Endothelial cell of umbilical vein (primary cell): ENCODE results near the gene EXOC3. TPM values are rescaled to one million over a fixed set of nuclear protein-coding genes. Genes with fewer than 3 reads are reported as not detected.

Source experiments
- BruUV-seq: library from RNA; stranded (reverse); fragments of 400-500 nt; replicated peaks from 2 replicates; lab custom pipeline; 2021; lab: Mats Ljungman, UMichigan
- CTCF ChIA-PET: fragments of 300-600, 350-600 bp; sonication (Branson Sonifier 250); formaldehyde crosslinking; loops from one replicate; lab custom pipeline; 2021; ENCODE audit warnings: antibody characterized with exemption, inconsistent platforms; lab: Charles Lee
- POLR2A ChIA-PET: fragments of 300-600, 350-600 bp; sonication (Branson Sonifier 250); formaldehyde crosslinking; loops from one replicate; lab custom pipeline; 2021; ENCODE audit warnings: antibody characterized with exemption, inconsistent platforms; lab: Charles Lee
- DNase-seq: peaks from one replicate; pipeline ENCODE4 v3.0.0-alpha.2; 2011; ENCODE audit warnings: low read depth, low spot score
- FAIRE-seq: peaks from 2 replicates; lab custom pipeline; 2011; peaks lifted over from hg19 to GRCh38; lab: Jason Lieb, UNC
- H2AFZ ChIP-seq: 2 replicates; pipeline ENCODE4 v1.6.0; 2012; ENCODE audit warnings: low read depth, low read length, control low read depth, inconsistent platforms
- H3K27ac ChIP-seq: 2 replicates; pipeline ENCODE4 v1.5.1; 2011; ENCODE audit warnings: low read depth, mild to moderate bottlenecking, control low read depth, low read length, moderate library complexity; ENCODE audit not compliant: insufficient read depth
- H3K27me3 ChIP-seq, 2 experiments: 2 replicates each; pipeline versions ENCODE4 v1.6.0 to v1.6.1; 2011; ENCODE audit warnings: low read length in 2 of 2, mixed read lengths in 1 of 2; ENCODE audit not compliant: control insufficient read depth in 2 of 2, insufficient read depth in 2 of 2
- H3K36me3 ChIP-seq, 2 experiments: 2 replicates in 1 of 2; 3 replicates in 1 of 2; pipeline ENCODE4 v1.5.1; 2011; ENCODE audit warnings: low read length in 2 of 2, mild to moderate bottlenecking in 1 of 2, moderate library complexity in 1 of 2; ENCODE audit not compliant: control insufficient read depth in 2 of 2, insufficient read depth in 2 of 2; ENCODE audit errors: extremely low read depth in 1 of 2
- H3K4me1 ChIP-seq: 3 replicates; pipeline ENCODE4 v1.5.1; 2011; ENCODE audit warnings: mild to moderate bottlenecking, low read length; ENCODE audit not compliant: control insufficient read depth, insufficient read depth; ENCODE audit errors: extremely low read depth
- H3K4me2 ChIP-seq: 2 replicates; pipeline ENCODE4 v1.6.1; 2011; ENCODE audit warnings: low read length, control low read depth, mixed read lengths; ENCODE audit not compliant: insufficient read depth
- H3K4me3 ChIP-seq, 3 experiments: fragments of 200-600 bp in 1 of 3; sonication (generic), shearing (Covaris generic) in 1 of 3; replicated peaks in 1 of 3; 2 replicates each; pipeline ENCODE4 v1.5.1; 2011 to 2016; ENCODE audit warnings: control low read depth in 3 of 3, low read length in 3 of 3, mild to moderate bottlenecking in 2 of 3, inconsistent platforms in 1 of 3, low read depth in 1 of 3, moderate library complexity in 1 of 3; ENCODE audit not compliant: insufficient read depth in 1 of 3
- H3K79me2 ChIP-seq: 2 replicates; pipeline ENCODE4 v1.6.0; 2012; ENCODE audit warnings: low read length, inconsistent platforms; ENCODE audit not compliant: control insufficient read depth, insufficient read depth
- H3K9ac ChIP-seq: replicated peaks from 2 replicates; pipeline ENCODE3; 2011; ENCODE audit warnings: low read length, control low read depth; ENCODE audit not compliant: insufficient read depth; ENCODE audit errors: extremely low read depth
- H3K9me1 ChIP-seq: replicated peaks from 3 replicates; pipeline ENCODE4 v1.6.0; 2011; ENCODE audit warnings: mild to moderate bottlenecking, low read length; ENCODE audit not compliant: control insufficient read depth, insufficient read depth; ENCODE audit errors: extremely low read depth
- H3K9me3 ChIP-seq: replicated peaks from 2 replicates; pipeline ENCODE4 v1.5.1; 2012; ENCODE audit warnings: low read length, inconsistent platforms; ENCODE audit not compliant: control insufficient read depth, insufficient read depth
- H4K20me1 ChIP-seq: replicated peaks from 2 replicates; pipeline ENCODE3; 2011; ENCODE audit warnings: mild to moderate bottlenecking, low read length; ENCODE audit not compliant: control insufficient read depth, insufficient read depth; ENCODE audit errors: extremely low read depth
- EZH2 ChIP-seq: IDR thresholded peaks from 2 replicates; pipeline ENCODE4 v1.6.1; 2012; ENCODE audit warnings: borderline replicate concordance, low read depth, mild to moderate bottlenecking, moderate library complexity, low read length, inconsistent platforms; ENCODE audit not compliant: severe bottlenecking
- FOS ChIP-seq: IDR thresholded peaks from 2 replicates; pipeline ENCODE4 v1.6.1; 2011; ENCODE audit warnings: mild to moderate bottlenecking, low read length, moderate library complexity, borderline replicate concordance; ENCODE audit not compliant: insufficient read depth
- GATA2 ChIP-seq: IDR thresholded peaks from 2 replicates; pipeline ENCODE4 v1.7.0; 2011; ENCODE audit warnings: low read depth, mild to moderate bottlenecking, moderate library complexity, mixed read lengths, low read length; ENCODE audit not compliant: insufficient read length, insufficient read depth
- JUN ChIP-seq: IDR thresholded peaks from 2 replicates; pipeline ENCODE4 v1.6.1; 2011; ENCODE audit warnings: borderline replicate concordance, low read depth; ENCODE audit not compliant: insufficient read length, insufficient read depth
- MYC ChIP-seq: IDR thresholded peaks from one replicate; pipeline ENCODE4 v1.6.1; 2011; ENCODE audit warnings: mild to moderate bottlenecking, low read depth, low read length
- POLR2A ChIP-seq: IDR thresholded peaks from 2 replicates; pipeline ENCODE4 v1.6.1; 2012; ENCODE audit warnings: low read depth, mild to moderate bottlenecking, control low read depth, low read length
- POLR2AphosphoS5 ChIP-seq: IDR thresholded peaks from 2 replicates; pipeline ENCODE4 v1.6.1; 2012; ENCODE audit warnings: low read depth, mild to moderate bottlenecking, control low read depth, low read length, moderate library complexity; ENCODE audit not compliant: insufficient read depth
- dilution Hi-C: fragments of 300-500 bp; cut with MboI; formaldehyde crosslinking; loops from one replicate; pipeline ENCODE4 v1.15.0; 2019; ENCODE audit warnings: low sequenced_read_pairs; ENCODE audit not compliant: extremely low pct_ligation_motif_present
- intact Hi-C: fragments of 100-400 bp; cut with micrococcal nuclease; formaldehyde crosslinking; loops from one replicate; pipeline ENCODE4 v1.10.0; 2022
- polyA plus RNA-seq, 4 experiments: library from polyadenylated mRNA; depleted of rRNA in 3 of 4; stranded (reverse) in 3 of 4; unstranded in 1 of 4; fragments of >200 nt; gene quantifications; 2 replicates each; pipeline versions ENCODE4 v1.2.1 to v1.2.3, GENCODE V29; 2011 to 2012; ENCODE audit warnings: missing spikeins in 1 of 4
- total RNA-seq: library from RNA; stranded (reverse); gene quantifications from 2 replicates; pipeline ENCODE4 v1.2.3, GENCODE V29; 2021
- TF ChIP-seq, protein P1 (sequence below), 2 donors: IDR thresholded peaks; 1 replicate in 1 of 2; 2 replicates in 1 of 2; pipeline ENCODE4 v1.5.1; 2011; ENCODE audit warnings: low read length in 2 of 2, mild to moderate bottlenecking in 2 of 2, moderate library complexity in 2 of 2, control low read depth in 1 of 2, inconsistent platforms in 1 of 2, low read depth in 1 of 2; ENCODE audit not compliant: insufficient read depth in 1 of 2; ENCODE audit errors: extremely low read depth in 1 of 2
- TF ChIP-seq, protein P2 (sequence below): IDR thresholded peaks from 2 replicates; pipeline ENCODE4 v1.6.1; 2011; ENCODE audit not compliant: insufficient read depth, insufficient read length

The EXOC3 gene
- total and polyA plus RNA-seq, 2 donors (not counting 3 experiments of a cell fraction or from before 2014, with no cell fraction given) = 26.4 to 52.9 TPM

- H3K36me3 ChIP-seq = no peaks in the 10 kb centered on the region
- no peak overlapping the region for H3K9ac ChIP-seq
- H3K79me2 ChIP-seq = no peaks in the 10 kb centered on the region
- intact Hi-C loops = no loop called here
- no peak overlapping the region for H3K4me3 ChIP-seq
- no peaks in the 10 kb centered on the region for H3K9me1 ChIP-seq
- FAIRE-seq (no peak), DNase-seq (no peak)
- no peak overlapping the region for H3K27ac ChIP-seq
- H3K9me3 ChIP-seq = no peaks in the 10 kb centered on the region
- H4K20me1 ChIP-seq = no peaks in the 10 kb centered on the region
- ChIA-PET CTCF (no interaction called here), POLR2A (no interaction called here)
- no TSS peak for BruUV-seq
- no peak overlapping the region for H3K4me2 ChIP-seq
- H3K4me1 ChIP-seq = no peaks in the 10 kb centered on the region
- dilution Hi-C loops = no loop called here
- H3K27me3 ChIP-seq = no peaks in the 10 kb centered on the region
- TF ChIP-seq JUN (no peak), FOS (no peak), EZH2 (no peak), POLR2A (no peak), POLR2AphosphoS5 (no peak), GATA2 (no peak), MYC (no peak)
- TF ChIP-seq, protein P1, sequence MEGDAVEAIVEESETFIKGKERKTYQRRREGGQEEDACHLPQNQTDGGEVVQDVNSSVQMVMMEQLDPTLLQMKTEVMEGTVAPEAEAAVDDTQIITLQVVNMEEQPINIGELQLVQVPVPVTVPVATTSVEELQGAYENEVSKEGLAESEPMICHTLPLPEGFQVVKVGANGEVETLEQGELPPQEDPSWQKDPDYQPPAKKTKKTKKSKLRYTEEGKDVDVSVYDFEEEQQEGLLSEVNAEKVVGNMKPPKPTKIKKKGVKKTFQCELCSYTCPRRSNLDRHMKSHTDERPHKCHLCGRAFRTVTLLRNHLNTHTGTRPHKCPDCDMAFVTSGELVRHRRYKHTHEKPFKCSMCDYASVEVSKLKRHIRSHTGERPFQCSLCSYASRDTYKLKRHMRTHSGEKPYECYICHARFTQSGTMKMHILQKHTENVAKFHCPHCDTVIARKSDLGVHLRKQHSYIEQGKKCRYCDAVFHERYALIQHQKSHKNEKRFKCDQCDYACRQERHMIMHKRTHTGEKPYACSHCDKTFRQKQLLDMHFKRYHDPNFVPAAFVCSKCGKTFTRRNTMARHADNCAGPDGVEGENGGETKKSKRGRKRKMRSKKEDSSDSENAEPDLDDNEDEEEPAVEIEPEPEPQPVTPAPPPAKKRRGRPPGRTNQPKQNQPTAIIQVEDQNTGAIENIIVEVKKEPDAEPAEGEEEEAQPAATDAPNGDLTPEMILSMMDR (IDR thresholded peaks at IDR 0.05; ENCODE audit: extremely low read depth in 1 of 2, insufficient read depth in 1 of 2, low read depth in 1 of 2, low read length in 2 of 2) = no peak
- TF ChIP-seq, protein P2, sequence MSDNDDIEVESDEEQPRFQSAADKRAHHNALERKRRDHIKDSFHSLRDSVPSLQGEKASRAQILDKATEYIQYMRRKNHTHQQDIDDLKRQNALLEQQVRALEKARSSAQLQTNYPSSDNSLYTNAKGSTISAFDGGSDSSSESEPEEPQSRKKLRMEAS = no peak
- no peak overlapping the region for H2AFZ ChIP-seq
Observed at GRCh38 chr5:419970-420369, 23.0 kb upstream of the EXOC3 start.
